GM12878 (cell line): Measurements from ENCODE around the gene MSH3. TPM values are rescaled to one million over a fixed set of nuclear protein-coding genes. Genes with fewer than 3 reads are reported as not detected.

Experiments
- BCL3 ChIP-seq: IDR thresholded peaks from 2 replicates; pipeline ENCODE4 v1.6.1; 2011; ENCODE audit warnings: borderline replicate concordance, low read depth, mild to moderate bottlenecking, moderate library complexity, low read length; ENCODE audit not compliant: insufficient read depth, poor library complexity, severe bottlenecking
- BMI1 ChIP-seq: fragments of 450-650 bp; IDR thresholded peaks from 2 replicates; pipeline ENCODE4 v1.6.1; 2016; ENCODE audit warnings: mild to moderate bottlenecking, moderate library complexity, borderline replicate concordance
- CBX5 ChIP-seq: sonication (generic); IDR thresholded peaks from 2 replicates; pipeline ENCODE4 v1.6.1; 2016; ENCODE audit warnings: low read depth, moderate library complexity, mild to moderate bottlenecking, inconsistent platforms
- CTCF ChIP-seq, 3 experiments: IDR thresholded peaks in 2 of 3; conservative IDR thresholded peaks in 1 of 3; 2 replicates each; pipeline ENCODE4 v1.5.1; 2011; ENCODE audit warnings: low read depth in 3 of 3, low read length in 3 of 3, mild to moderate bottlenecking in 3 of 3, control low read depth in 2 of 3, moderate library complexity in 2 of 3, inconsistent platforms in 1 of 3, mixed read lengths in 1 of 3; ENCODE audit not compliant: control insufficient read depth in 2 of 3, insufficient read depth in 1 of 3; ENCODE audit errors: extremely low read depth in 1 of 3
- ZBTB11 ChIP-seq: fragments of 450-650 bp; formaldehyde crosslinking; IDR thresholded peaks from 2 replicates; pipeline ENCODE4 v1.5.0; 2022; ENCODE audit warnings: mild to moderate bottlenecking, missing genetic modification characterization
- polyA plus RNA-seq, 11 experiments: library from polyadenylated mRNA; depleted of rRNA in 4 of 11; unstranded in 6 of 11; stranded (reverse) in 5 of 11; fragments of >200 nt; fragmentation: Nextera tagmentation in 4 of 11; fragmentation: Illumina TruSeq in 1 of 11; extraction: Ambion mirVana in 4 of 11; extraction: Trizol in 1 of 11; gene quantifications; 1 replicate in 1 of 11; 2 replicates in 10 of 11; pipeline versions ENCODE4 v1.2.1 to v1.2.3, GENCODE V29; 2011 to 2016; ENCODE audit warnings: inconsistent platforms in 2 of 11, missing spikeins in 2 of 11, low read depth in 1 of 11
- total RNA-seq, 4 experiments: library from RNA; depleted of rRNA in 3 of 4; stranded (reverse); fragments of >200 nt in 3 of 4; fragmentation: Illumina TruSeq in 1 of 4; extraction: Trizol in 1 of 4; gene quantifications; 2 replicates each; pipeline versions ENCODE4 v1.2.1 to v1.2.3, GENCODE V29; 2013 to 2021

The MSH3 gene
- total and polyA plus RNA-seq, 10 of the 15 experiments (the other 5 are each of a cell fraction or from before 2014, with no cell fraction given): 4.7 to 17.5 (median 12.2) TPM

GRCh38 chr5:80667384-80667783 lies 12.9 kb downstream of the MSH3 start (continued):
- TF ChIP-seq CBX5: no peak
- no peak for TF ChIP-seq BMI1
- TF ChIP-seq ZBTB11 (CRISPR knock-in tag): no peak
- no peak for TF ChIP-seq BCL3
- TF ChIP-seq CTCF (IDR thresholded peaks at IDR 0.05 in 2 of 3, conservative IDR thresholded peaks at IDR 0.05 in 1 of 3; ENCODE audit: control insufficient read depth in 2 of 3, extremely low read depth in 1 of 3, insufficient read depth in 1 of 3, low read depth in 3 of 3, low read length in 3 of 3): no peak
